Measurements from ENCODE around the gene SLC18B1. TPM values are rescaled to one million over a fixed set of nuclear protein-coding genes. Genes with fewer than 3 reads are reported as not detected.

Gene SLC18B1
- total and polyA plus RNA-seq, 2 of the 8 experiments (the other 6 are each of a cell fraction or from before 2014, with no cell fraction given): 17.2 to 23.4 TPM

- TF ChIP-seq EGR1 (IDR thresholded peaks at IDR 0.05; ENCODE audit: borderline replicate concordance, low read depth, low read length) (no peak), JUN (IDR thresholded peaks at IDR 0.05; ENCODE audit: low read depth, low read length) (no peak), CBX5 (IDR thresholded peaks at IDR 0.05; ENCODE audit: low read depth, low read length) (no peak), CTCF (IDR thresholded peaks at IDR 0.05; ENCODE audit: control extremely low read depth in 1 of 3, insufficient read depth in 1 of 3, low read depth in 1 of 3, low read length in 3 of 3) (no peak), ATF2 (IDR thresholded peaks at IDR 0.05; ENCODE audit: low read length) (peak; percentile 24; the same call in 1 of the 2 replicates), CHD1 (IDR thresholded peaks at IDR 0.05; ENCODE audit: low read depth, low read length) (peak; percentile 77; the same call in 1 of the 2 replicates), SUZ12 (IDR thresholded peaks at IDR 0.05; ENCODE audit: low read length) (no peak), KDM1A (IDR thresholded peaks at IDR 0.05; ENCODE audit: borderline replicate concordance, low read length) (no peak), SRF (IDR thresholded peaks at IDR 0.05; ENCODE audit: low read depth, low read length) (no peak), CEBPB (IDR thresholded peaks at IDR 0.05; ENCODE audit: low read depth, low read length) (no peak), GTF2F1 (IDR thresholded peaks at IDR 0.05; ENCODE audit: borderline replicate concordance, low read depth, low read length) (no peak), HDAC2 (IDR thresholded peaks at IDR 0.05; ENCODE audit: borderline replicate concordance in 1 of 2, low read depth in 2 of 2, low read length in 2 of 2) (no peak; a peak in 1 of 4 replicates), TEAD4 (IDR thresholded peaks at IDR 0.05; ENCODE audit: low read depth, low read length) (no peak), BACH1 (IDR thresholded peaks at IDR 0.05; ENCODE audit: low read length) (no peak), POLR2A (IDR thresholded peaks at IDR 0.05; ENCODE audit: control extremely low read depth in 1 of 2, low read depth in 2 of 2, low read length in 2 of 2) (peak in 1 of 2 experiments; percentile 50; a peak in 2 of 3 replicates), RFX5 (IDR thresholded peaks at IDR 0.05; ENCODE audit: borderline replicate concordance, low read depth, low read length) (no peak), CHD2 (IDR thresholded peaks at IDR 0.05; ENCODE audit: low read length) (no peak), HDAC6 (IDR thresholded peaks at IDR 0.05; ENCODE audit: low read depth, low read length) (no peak), CREB1 (IDR thresholded peaks at IDR 0.05) (no peak), MAFK (IDR thresholded peaks at IDR 0.05; ENCODE audit: low read depth, low read length) (no peak), SAP30 (IDR thresholded peaks at IDR 0.05; ENCODE audit: insufficient read depth, insufficient replicate concordance, low read length) (peak; percentile 33)
These were observed 16.5 kb upstream of the SLC18B1 start (continued) for GRCh38 chr6:132814716-132815570.

All from H1 (cell line).